Esophagus squamous epithelium (tissue), 4 donors: Measurements from ENCODE around the gene IWS1.
"Not testable (repeated sequence)": the region's sequence is repeated elsewhere in the genome, so short reads cannot be mapped to it uniquely, and the experiment has no call there.

ENCODE experiments used
- POLR2A ChIP-seq, 4 donors: fragments of 450-650 bp; IDR thresholded peaks; one replicate each; pipeline ENCODE4 v1.6.1; 2017; ENCODE audit warnings: antibody characterized with exemption in 4 of 4, mild to moderate bottlenecking in 4 of 4, moderate library complexity in 3 of 4
- TF ChIP-seq, protein P1 (sequence below), 6 experiments: fragments of 450-650 bp in 4 of 6; fragments of 200-600 bp in 2 of 6; sonication (generic) in 2 of 6; IDR thresholded peaks; one replicate each; pipeline ENCODE4 v1.5.1; 2016 to 2019; ENCODE audit warnings: antibody characterized with exemption in 6 of 6, mild to moderate bottlenecking in 4 of 6, moderate library complexity in 4 of 6

DNA sequence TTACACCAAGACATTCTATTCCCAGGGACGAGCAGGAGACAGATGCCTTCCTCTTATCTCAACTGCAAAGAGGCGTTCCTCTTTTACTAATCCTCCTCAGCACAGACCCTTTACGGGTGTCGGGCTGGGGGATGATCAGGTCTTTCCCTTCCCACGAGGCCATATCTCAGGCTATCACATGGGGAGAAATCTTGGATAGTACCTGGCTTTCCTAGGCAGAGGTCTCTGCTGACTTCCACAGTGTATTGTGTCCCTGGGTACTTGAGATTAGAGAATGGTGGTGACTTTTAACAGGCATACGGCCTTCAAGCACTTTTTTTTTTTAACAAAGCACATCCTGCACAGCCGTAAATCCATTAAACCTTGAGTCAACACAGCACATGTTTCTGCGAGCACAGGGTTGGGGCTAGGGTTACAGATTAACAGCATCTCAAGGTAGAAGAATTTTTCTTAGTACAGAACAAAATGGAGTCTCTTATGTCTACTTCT is 16.8 kb upstream of the IWS1 start:
- TF ChIP-seq, protein P1, sequence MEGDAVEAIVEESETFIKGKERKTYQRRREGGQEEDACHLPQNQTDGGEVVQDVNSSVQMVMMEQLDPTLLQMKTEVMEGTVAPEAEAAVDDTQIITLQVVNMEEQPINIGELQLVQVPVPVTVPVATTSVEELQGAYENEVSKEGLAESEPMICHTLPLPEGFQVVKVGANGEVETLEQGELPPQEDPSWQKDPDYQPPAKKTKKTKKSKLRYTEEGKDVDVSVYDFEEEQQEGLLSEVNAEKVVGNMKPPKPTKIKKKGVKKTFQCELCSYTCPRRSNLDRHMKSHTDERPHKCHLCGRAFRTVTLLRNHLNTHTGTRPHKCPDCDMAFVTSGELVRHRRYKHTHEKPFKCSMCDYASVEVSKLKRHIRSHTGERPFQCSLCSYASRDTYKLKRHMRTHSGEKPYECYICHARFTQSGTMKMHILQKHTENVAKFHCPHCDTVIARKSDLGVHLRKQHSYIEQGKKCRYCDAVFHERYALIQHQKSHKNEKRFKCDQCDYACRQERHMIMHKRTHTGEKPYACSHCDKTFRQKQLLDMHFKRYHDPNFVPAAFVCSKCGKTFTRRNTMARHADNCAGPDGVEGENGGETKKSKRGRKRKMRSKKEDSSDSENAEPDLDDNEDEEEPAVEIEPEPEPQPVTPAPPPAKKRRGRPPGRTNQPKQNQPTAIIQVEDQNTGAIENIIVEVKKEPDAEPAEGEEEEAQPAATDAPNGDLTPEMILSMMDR (IDR thresholded peaks at IDR 0.05) = not testable (repeated sequence)
- not testable (repeated sequence) for TF ChIP-seq POLR2A (IDR thresholded peaks at IDR 0.05)
